ENCODE data around the gene LMBR1.

- TF ChIP-seq RAD21 (IDR thresholded peaks at IDR 0.05; ENCODE audit: low read length) (no peak), USF2 (IDR thresholded peaks at IDR 0.05; ENCODE audit: low read depth, low read length) (no peak), SMC3 (IDR thresholded peaks at IDR 0.05; ENCODE audit: low read depth, low read length) (no peak), CTCF (conservative IDR thresholded peaks at IDR 0.05; ENCODE audit: low read depth, low read length) (no peak), MAZ (IDR thresholded peaks at IDR 0.05; ENCODE audit: borderline replicate concordance, low read depth, low read length) (no peak), MXI1 (IDR thresholded peaks at IDR 0.05; ENCODE audit: borderline replicate concordance, low read depth, low read length) (no peak), CHD1 (IDR thresholded peaks at IDR 0.05; ENCODE audit: low read depth, low read length) (no peak)
Measured at GRCh38 chr7:156680281-156680680, 212.7 kb downstream of the LMBR1 start.

Measured in IMR-90 (cell line).